SK-N-SH (cell line): ENCODE results near the gene GSK3A. TPM values are rescaled to one million over a fixed set of nuclear protein-coding genes. Genes with fewer than 3 reads are reported as not detected.
A peak's percentile ranks its signal among the peaks of the same experiment; 100 is the strongest.

Experiments
- CTCF ChIA-PET: fragments of 300-600, 350-600 bp; formaldehyde crosslinking; extraction: SDS; loops from one replicate; lab custom pipeline; 2021; lab: Yijun Ruan, JAX
- POLR2A ChIA-PET: fragments of 350-600 bp; sonication (Branson Sonifier 250); formaldehyde crosslinking; extraction: SDS; loops from one replicate; lab custom pipeline; 2020; ENCODE audit warnings: antibody characterized with exemption, inconsistent platforms; lab: Yijun Ruan, JAX
- DNase-seq: peaks from one replicate; pipeline ENCODE4 v3.0.0; 2012
- H2AFZ ChIP-seq: fragments of 200-600 bp; sonication (generic); 2 replicates; pipeline ENCODE4 v1.8.1; 2016; ENCODE audit warnings: antibody characterized with exemption, mild to moderate bottlenecking, low read depth
- H3F3A ChIP-seq: fragments of 200-600 bp; sonication (generic); replicated peaks from 2 replicates; pipeline ENCODE3; 2016; ENCODE audit warnings: antibody characterized with exemption, mild to moderate bottlenecking; ENCODE audit not compliant: insufficient read depth
- H3K27ac ChIP-seq, 2 experiments: fragments of 200-500 bp in 1 of 2; fragments of 200-600 bp in 1 of 2; sonication (Bioruptor generic) in 1 of 2; sonication (generic), shearing (Covaris generic) in 1 of 2; 2 replicates each; pipeline versions ENCODE4 v1.5.1 to v1.6.1; 2014 to 2016; ENCODE audit warnings: low read depth in 2 of 2, inconsistent platforms in 1 of 2, low read length in 1 of 2, mild to moderate bottlenecking in 1 of 2, mixed read lengths in 1 of 2
- H3K27me3 ChIP-seq: fragments of 200-600 bp; sonication (generic), shearing (Covaris generic); 2 replicates; pipeline ENCODE4 v1.6.1; 2016; ENCODE audit warnings: mixed run types; ENCODE audit not compliant: insufficient read depth
- H3K36me3 ChIP-seq, 2 experiments: fragments of 200-500 bp in 1 of 2; fragments of 200-600 bp in 1 of 2; sonication (Bioruptor generic) in 1 of 2; sonication (generic) in 1 of 2; replicated peaks in 1 of 2; 2 replicates each; pipeline versions ENCODE3 to v1.5.1; 2014 to 2016; ENCODE audit warnings: low read length in 1 of 2, mild to moderate bottlenecking in 1 of 2; ENCODE audit not compliant: insufficient read depth in 2 of 2, control insufficient read depth in 1 of 2
- H3K4me1 ChIP-seq, 2 experiments: fragments of 200-500 bp in 1 of 2; fragments of 200-600 bp in 1 of 2; sonication (Bioruptor generic) in 1 of 2; sonication (generic), shearing (Covaris generic) in 1 of 2; 2 replicates each; pipeline versions ENCODE4 v1.5.1 to v1.6.1; 2014 to 2016; ENCODE audit warnings: low read depth in 1 of 2, low read length in 1 of 2, mixed run types in 1 of 2; ENCODE audit not compliant: insufficient read depth in 2 of 2, control insufficient read depth in 1 of 2
- H3K4me2 ChIP-seq: fragments of 200-600 bp; sonication (generic), shearing (Covaris generic); 2 replicates; pipeline ENCODE4 v1.6.1; 2017; ENCODE audit warnings: mixed run types
- H3K4me3 ChIP-seq, 2 experiments: fragments of 200-500 bp in 1 of 2; fragments of 200-600 bp in 1 of 2; sonication (Bioruptor generic) in 1 of 2; sonication (generic), shearing (Covaris generic) in 1 of 2; 2 replicates each; pipeline versions ENCODE4 v1.5.1 to v1.8.1; 2014 to 2016; ENCODE audit warnings: low read depth in 2 of 2, inconsistent platforms in 1 of 2, low read length in 1 of 2, mild to moderate bottlenecking in 1 of 2, mixed read lengths in 1 of 2, moderate library complexity in 1 of 2
- H3K79me2 ChIP-seq: fragments of 200-600 bp; sonication (generic); 2 replicates; pipeline ENCODE4 v1.8.1; 2017; ENCODE audit warnings: mild to moderate bottlenecking; ENCODE audit not compliant: insufficient read depth
- H3K9ac ChIP-seq: fragments of 200-600 bp; sonication (generic); 2 replicates; pipeline ENCODE4 v1.6.1; 2017; ENCODE audit warnings: mixed run types
- H3K9me2 ChIP-seq: fragments of 200-600 bp; sonication (generic); 2 replicates; pipeline ENCODE4 v1.6.1; 2017; ENCODE audit warnings: mixed run types
- H3K9me3 ChIP-seq: fragments of 200-600 bp; sonication (generic); 2 replicates; pipeline ENCODE4 v1.6.1; 2017; ENCODE audit warnings: mixed run types, mild to moderate bottlenecking, moderate library complexity
- H4K20me1 ChIP-seq: fragments of 200-600 bp; sonication (generic); 2 replicates; pipeline ENCODE4 v1.6.1; 2017; ENCODE audit warnings: mild to moderate bottlenecking, mixed run types; ENCODE audit not compliant: insufficient read depth
- ELF1 ChIP-seq: IDR thresholded peaks from 2 replicates; pipeline ENCODE4 v1.4.0; 2012
- EP300 ChIP-seq, 2 experiments: IDR thresholded peaks; 2 replicates each; pipeline versions ENCODE4 v1.4.0 to v1.6.1; 2012; ENCODE audit warnings: borderline replicate concordance in 1 of 2, low read depth in 1 of 2, low read length in 1 of 2
- MXI1 ChIP-seq: IDR thresholded peaks from 2 replicates; pipeline ENCODE4 v1.6.1; 2012; ENCODE audit warnings: mild to moderate bottlenecking, low read depth, low read length, improper control_type of control experiment
- NRF1 ChIP-seq: IDR thresholded peaks from 2 replicates; pipeline ENCODE4 v1.6.1; 2012; ENCODE audit warnings: low read depth, mild to moderate bottlenecking, low read length
- PBX3 ChIP-seq: IDR thresholded peaks from 2 replicates; pipeline ENCODE4; 2012
- POLR2AphosphoS5 ChIP-seq: IDR thresholded peaks from 2 replicates; pipeline ENCODE4 v1.6.1; 2012; ENCODE audit warnings: low read depth, low read length
- RCOR1 ChIP-seq: fragments of 150-350 bp; IDR thresholded peaks from 2 replicates; pipeline ENCODE4 v1.6.1; 2017; ENCODE audit warnings: antibody characterized with exemption, low read length
- SIN3A ChIP-seq: IDR thresholded peaks from 2 replicates; pipeline ENCODE4 v1.6.1; 2012; ENCODE audit warnings: low read depth, mild to moderate bottlenecking, low read length, moderate library complexity, borderline replicate concordance
- ZBTB33 ChIP-seq: IDR thresholded peaks from 2 replicates; pipeline ENCODE4 v1.4.0; 2012; ENCODE audit warnings: low read depth, borderline replicate concordance
- WGBS: methylation state at CpG from one replicate; pipeline ENCODE4 v1.1.6; 2017; ENCODE audit warnings: low lambda C conversion rate; 5-methylcytosine and 5-hydroxymethylcytosine counted together
- polyA plus RNA-seq, 3 experiments: library from polyadenylated mRNA; depleted of rRNA; stranded (reverse); fragments of >200 nt; gene quantifications; 2 replicates each; pipeline ENCODE4 v1.2.3, GENCODE V29; 2012
- TF ChIP-seq, protein P1 (sequence below): IDR thresholded peaks from 2 replicates; pipeline ENCODE4 v1.4.0; 2012; ENCODE audit warnings: low read depth, borderline replicate concordance

The GSK3A gene
- polyA plus RNA-seq, 1 of the 3 experiments (the other 2 are of a cell fraction): 42.1 TPM

- H3K4me2 ChIP-seq: peak overlapping the region; percentile 90
- DNase-seq: peak; percentile 49
- no peaks in the 10 kb centered on the region for H3K9me3 ChIP-seq
- H3K79me2 ChIP-seq: peaks cover 62% of the 10 kb centered on the region
- H3K9ac ChIP-seq: peak overlapping the region; percentile 86
- peaks cover 8% of the 10 kb centered on the region for H3F3A ChIP-seq
- 0 out of 2 replicates have a peak, but pooled peaks have one; percentile 13 for TF ChIP-seq ELF1
- peak; percentile 44 for TF ChIP-seq NRF1
- TF ChIP-seq MXI1: peak; percentile 34; the same call in 1 of the 2 replicates
- peak; percentile 32; the same call in 1 of the 2 replicates for TF ChIP-seq POLR2AphosphoS5
- TF ChIP-seq, protein P1, sequence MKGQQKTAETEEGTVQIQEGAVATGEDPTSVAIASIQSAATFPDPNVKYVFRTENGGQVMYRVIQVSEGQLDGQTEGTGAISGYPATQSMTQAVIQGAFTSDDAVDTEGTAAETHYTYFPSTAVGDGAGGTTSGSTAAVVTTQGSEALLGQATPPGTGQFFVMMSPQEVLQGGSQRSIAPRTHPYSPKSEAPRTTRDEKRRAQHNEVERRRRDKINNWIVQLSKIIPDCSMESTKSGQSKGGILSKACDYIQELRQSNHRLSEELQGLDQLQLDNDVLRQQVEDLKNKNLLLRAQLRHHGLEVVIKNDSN: no peak
- TF ChIP-seq SIN3A: 0 out of 2 replicates have a peak, but pooled peaks have one; percentile 16
- no peak for TF ChIP-seq EP300 (IDR thresholded peaks at IDR 0.05; ENCODE audit: borderline replicate concordance in 1 of 2, low read depth in 1 of 2, low read length in 1 of 2)
- POLR2A ChIA-PET: interaction anchor here (1.0 to 2.3 kb wide), 4 partner anchors 9 to 27 kb away, joined by 3 to 8 read pairs (median 6); partner anchors contain the start of gene ERF
- peaks cover 18 to 38% of the 10 kb centered on the region in 2 experiments; a peak in 3 of 4 replicates for H3K4me1 ChIP-seq
- CTCF ChIA-PET: interaction anchor here (0.7 to 2.2 kb wide), 6 partner anchors 9 to 27 kb away, joined by 3 to 24 read pairs (median 4); no protein-coding TSS in a partner anchor
- no peaks in the 10 kb centered on the region for H3K27me3 ChIP-seq
- peak overlapping the region; percentile 92 to 96 for H3K27ac ChIP-seq
- no peaks in the 10 kb centered on the region for H3K9me2 ChIP-seq
- no peak overlapping the region for H2AFZ ChIP-seq
- H3K36me3 ChIP-seq: peaks cover 8 to 34% of the 10 kb centered on the region in 2 experiments
- H3K4me3 ChIP-seq: peak overlapping the region; percentile 66 to 74
- no peaks in the 10 kb centered on the region for H4K20me1 ChIP-seq
- WGBS: 11% methylated on average over 11 of the region's 18 CpGs
Observed at GRCh38 chr19:42270346-42271044, 28.1 kb upstream of the GSK3A start.

DNA sequence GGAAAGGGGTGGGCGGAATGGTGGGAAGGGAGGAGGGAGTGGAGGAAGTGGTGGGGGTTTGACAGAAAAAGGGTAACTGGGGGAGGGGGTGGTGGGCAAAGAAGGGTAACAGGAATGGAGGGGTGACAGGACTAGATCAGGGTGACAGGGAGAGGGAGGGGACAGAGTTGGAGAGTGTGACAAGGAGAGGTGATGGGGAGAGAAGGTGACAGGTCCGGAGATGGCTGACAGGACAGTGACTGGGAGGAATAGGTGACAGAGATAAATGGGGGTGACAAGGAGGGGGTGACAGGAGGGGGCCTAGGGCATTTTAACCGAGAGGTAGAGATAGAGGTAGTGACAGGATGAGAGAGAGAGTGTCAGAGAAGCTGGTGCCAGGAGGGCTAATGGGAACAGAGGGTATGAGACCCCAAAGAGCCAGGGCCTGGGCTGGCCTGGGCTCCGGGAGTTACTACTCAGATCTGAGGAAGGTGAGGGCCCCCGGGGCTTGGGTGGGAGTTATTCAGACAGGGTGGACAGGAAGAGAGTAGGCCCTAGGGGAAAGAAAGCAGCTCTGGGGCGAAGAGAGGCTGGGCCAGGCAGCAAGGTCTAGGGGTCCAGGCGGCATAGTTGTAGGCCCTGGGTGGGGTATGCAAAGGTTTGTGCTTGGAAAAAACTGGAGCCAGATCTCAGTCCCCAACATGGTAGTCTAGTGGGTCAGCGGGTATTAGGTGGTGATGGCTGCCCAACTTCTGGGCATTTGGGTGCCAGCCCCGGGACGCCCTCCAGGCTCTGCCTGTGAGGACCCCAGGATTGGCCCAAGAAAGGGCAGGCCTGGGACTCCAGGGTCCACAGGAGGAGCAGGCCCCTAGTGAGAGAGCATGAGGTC is 27.3 kb upstream of the GSK3A start:
- Histone ChIP-seq H3K4me3 (peak overlapping the region; percentile 66 to 74), H3K79me2 (peaks cover 54% of the 10 kb centered on the region), H4K20me1 (no peaks in the 10 kb centered on the region), H2AFZ (no peak overlapping the region), H3K4me2 (peak overlapping the region; percentile 90), H3K4me1 (peaks cover 13 to 31% of the 10 kb centered on the region in 2 experiments; a peak in 3 of 4 replicates), H3K9me3 (no peaks in the 10 kb centered on the region), H3K9ac (peak overlapping the region; percentile 86), H3K9me2 (no peaks in the 10 kb centered on the region), H3K27ac (peak overlapping the region; percentile 92 to 96), H3K36me3 (peaks cover under 1 to 30% of the 10 kb centered on the region in 2 experiments), H3K27me3 (no peaks in the 10 kb centered on the region), H3F3A (peaks cover 8% of the 10 kb centered on the region)
- ChIA-PET CTCF (interaction anchor here (0.7 to 2.2 kb wide), 7 partner anchors 10 to 27 kb away, joined by 3 to 24 read pairs (median 4); no protein-coding TSS in a partner anchor), POLR2A (interaction anchor here (1.4 to 2.3 kb wide), 3 partner anchors 10 to 26 kb away, joined by 6 to 8 read pairs (median 7); partner anchors contain the start of gene ERF)
- TF ChIP-seq PBX3 (0 out of 2 replicates have a peak, but pooled peaks have one; percentile 2), ZBTB33 (no peak), RCOR1 (no peak)
- no peak for DNase-seq
- WGBS: 35% methylated on average over 7 of the region's 10 CpGs
